Panc1 (cell line): ENCODE measurements around the gene RBL1.

Experiments used
- POLR2AphosphoS5 ChIP-seq: IDR thresholded peaks from 2 replicates; pipeline ENCODE4 v1.6.1; 2012; ENCODE audit warnings: mild to moderate bottlenecking, low read depth, low read length, moderate library complexity
- SIN3A ChIP-seq: IDR thresholded peaks from 2 replicates; pipeline ENCODE4 v1.6.1; 2012; ENCODE audit warnings: low read depth, mild to moderate bottlenecking, low read length, moderate library complexity, borderline replicate concordance; ENCODE audit not compliant: insufficient read depth
- TF ChIP-seq, protein P1 (sequence below): fragments of 450-650 bp; IDR thresholded peaks from 2 replicates; pipeline ENCODE4 v1.5.1; 2017; ENCODE audit warnings: mild to moderate bottlenecking
- TF ChIP-seq, protein P2 (sequence below), 2 experiments: IDR thresholded peaks; 2 replicates each; pipeline ENCODE4 v1.6.1; 2011 to 2012; ENCODE audit warnings: low read depth in 2 of 2, control low read depth in 1 of 2, low read length in 1 of 2, mild to moderate bottlenecking in 1 of 2, moderate library complexity in 1 of 2; ENCODE audit not compliant: insufficient read depth in 1 of 2

DNA sequence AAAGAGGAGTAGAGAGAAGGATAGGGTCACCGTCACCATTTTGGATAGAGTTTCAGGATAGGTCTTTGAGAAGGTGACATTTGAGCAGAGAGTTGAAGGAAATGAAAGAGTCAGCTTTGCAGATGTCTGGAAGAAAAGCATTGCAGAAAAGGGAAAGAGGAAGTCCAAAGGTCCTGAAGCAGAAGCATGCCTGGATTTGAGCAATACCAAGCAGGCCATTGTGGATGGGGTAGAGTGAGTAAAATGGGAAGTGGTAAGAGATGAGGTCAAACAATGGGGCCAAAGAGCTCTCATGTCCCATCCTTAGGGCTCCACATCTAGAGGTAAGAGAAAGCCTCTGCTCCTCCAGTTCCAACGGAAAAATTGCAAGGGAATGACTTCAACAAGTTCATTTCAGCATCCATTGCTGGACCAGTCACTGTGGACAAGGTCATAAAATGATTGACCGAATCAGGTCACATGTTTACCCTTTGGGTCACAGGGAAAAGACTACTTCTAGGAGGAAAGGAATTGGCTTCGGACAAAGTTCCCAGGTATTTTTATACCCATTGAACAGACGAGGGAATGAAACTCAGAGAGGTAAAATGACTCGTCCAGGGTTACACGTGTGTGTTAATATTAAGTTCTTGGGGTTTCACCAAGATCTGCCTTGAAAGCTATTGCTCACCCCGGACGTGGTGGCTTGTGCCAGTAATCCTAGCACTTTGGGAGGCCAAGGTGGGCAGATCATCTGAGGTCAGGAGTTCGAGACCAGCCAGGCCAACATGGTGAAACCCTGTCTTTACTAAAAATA, 137.7 kb downstream of the RBL1 start:
- TF ChIP-seq, protein P1, sequence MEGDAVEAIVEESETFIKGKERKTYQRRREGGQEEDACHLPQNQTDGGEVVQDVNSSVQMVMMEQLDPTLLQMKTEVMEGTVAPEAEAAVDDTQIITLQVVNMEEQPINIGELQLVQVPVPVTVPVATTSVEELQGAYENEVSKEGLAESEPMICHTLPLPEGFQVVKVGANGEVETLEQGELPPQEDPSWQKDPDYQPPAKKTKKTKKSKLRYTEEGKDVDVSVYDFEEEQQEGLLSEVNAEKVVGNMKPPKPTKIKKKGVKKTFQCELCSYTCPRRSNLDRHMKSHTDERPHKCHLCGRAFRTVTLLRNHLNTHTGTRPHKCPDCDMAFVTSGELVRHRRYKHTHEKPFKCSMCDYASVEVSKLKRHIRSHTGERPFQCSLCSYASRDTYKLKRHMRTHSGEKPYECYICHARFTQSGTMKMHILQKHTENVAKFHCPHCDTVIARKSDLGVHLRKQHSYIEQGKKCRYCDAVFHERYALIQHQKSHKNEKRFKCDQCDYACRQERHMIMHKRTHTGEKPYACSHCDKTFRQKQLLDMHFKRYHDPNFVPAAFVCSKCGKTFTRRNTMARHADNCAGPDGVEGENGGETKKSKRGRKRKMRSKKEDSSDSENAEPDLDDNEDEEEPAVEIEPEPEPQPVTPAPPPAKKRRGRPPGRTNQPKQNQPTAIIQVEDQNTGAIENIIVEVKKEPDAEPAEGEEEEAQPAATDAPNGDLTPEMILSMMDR, result no peak
- TF ChIP-seq, protein P2, sequence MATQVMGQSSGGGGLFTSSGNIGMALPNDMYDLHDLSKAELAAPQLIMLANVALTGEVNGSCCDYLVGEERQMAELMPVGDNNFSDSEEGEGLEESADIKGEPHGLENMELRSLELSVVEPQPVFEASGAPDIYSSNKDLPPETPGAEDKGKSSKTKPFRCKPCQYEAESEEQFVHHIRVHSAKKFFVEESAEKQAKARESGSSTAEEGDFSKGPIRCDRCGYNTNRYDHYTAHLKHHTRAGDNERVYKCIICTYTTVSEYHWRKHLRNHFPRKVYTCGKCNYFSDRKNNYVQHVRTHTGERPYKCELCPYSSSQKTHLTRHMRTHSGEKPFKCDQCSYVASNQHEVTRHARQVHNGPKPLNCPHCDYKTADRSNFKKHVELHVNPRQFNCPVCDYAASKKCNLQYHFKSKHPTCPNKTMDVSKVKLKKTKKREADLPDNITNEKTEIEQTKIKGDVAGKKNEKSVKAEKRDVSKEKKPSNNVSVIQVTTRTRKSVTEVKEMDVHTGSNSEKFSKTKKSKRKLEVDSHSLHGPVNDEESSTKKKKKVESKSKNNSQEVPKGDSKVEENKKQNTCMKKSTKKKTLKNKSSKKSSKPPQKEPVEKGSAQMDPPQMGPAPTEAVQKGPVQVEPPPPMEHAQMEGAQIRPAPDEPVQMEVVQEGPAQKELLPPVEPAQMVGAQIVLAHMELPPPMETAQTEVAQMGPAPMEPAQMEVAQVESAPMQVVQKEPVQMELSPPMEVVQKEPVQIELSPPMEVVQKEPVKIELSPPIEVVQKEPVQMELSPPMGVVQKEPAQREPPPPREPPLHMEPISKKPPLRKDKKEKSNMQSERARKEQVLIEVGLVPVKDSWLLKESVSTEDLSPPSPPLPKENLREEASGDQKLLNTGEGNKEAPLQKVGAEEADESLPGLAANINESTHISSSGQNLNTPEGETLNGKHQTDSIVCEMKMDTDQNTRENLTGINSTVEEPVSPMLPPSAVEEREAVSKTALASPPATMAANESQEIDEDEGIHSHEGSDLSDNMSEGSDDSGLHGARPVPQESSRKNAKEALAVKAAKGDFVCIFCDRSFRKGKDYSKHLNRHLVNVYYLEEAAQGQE (IDR thresholded peaks at IDR 0.05; ENCODE audit: insufficient read depth in 1 of 2, low read depth in 2 of 2, low read length in 1 of 2), result no peak
- no peak for TF ChIP-seq SIN3A
- TF ChIP-seq POLR2AphosphoS5, result no peak
